ENCODE measurements around the gene ETS2. TPM values are rescaled to one million over a fixed set of nuclear protein-coding genes. Genes with fewer than 3 reads are reported as not detected.

Gene ETS2
- total RNA-seq, 2 donors from 2014 or later = 20.5 to 41.9 TPM

DNA sequence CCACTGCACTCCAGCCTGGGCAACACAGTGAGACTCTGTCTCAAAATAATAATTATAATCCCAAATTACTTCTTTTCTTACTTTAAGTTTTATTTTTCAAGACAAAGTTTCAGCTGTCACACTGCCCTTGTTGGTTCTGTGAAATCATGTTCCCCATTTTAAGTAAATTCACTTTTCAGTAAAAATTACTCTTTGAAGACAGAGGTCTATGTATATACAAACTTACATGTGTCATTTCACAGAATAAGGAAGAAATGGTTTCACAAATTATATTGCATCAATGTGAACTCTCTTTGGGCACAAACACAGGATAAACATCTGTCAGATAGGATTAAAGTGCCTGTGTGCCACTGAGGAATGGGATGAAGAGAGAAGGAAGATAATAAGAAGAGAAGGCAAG, 33.1 kb upstream of the ETS2 start:
- peak overlapping the region; percentile 55 for H3K27ac Mint-ChIP-seq
- H3K36me3 Mint-ChIP-seq (ENCODE audit: low read depth) = no peaks in the 10 kb centered on the region
- ATAC-seq (replicated peaks) = no peak
- peaks cover 10% of the 10 kb centered on the region for H3K27me3 Mint-ChIP-seq
- H3K4me1 Mint-ChIP-seq = peaks cover 38% of the 10 kb centered on the region
- H3K4me3 Mint-ChIP-seq = peak overlapping the region; percentile 43
- H3K9me3 Mint-ChIP-seq = no peaks in the 10 kb centered on the region

- Mint-ChIP-seq H3K27me3 (peaks cover 10% of the 10 kb centered on the region), H3K4me3 (peak overlapping the region; percentile 43), H3K36me3 (ENCODE audit: low read depth) (no peaks in the 10 kb centered on the region), H3K9me3 (peaks cover 1% of the 10 kb centered on the region), H3K4me1 (peaks cover 37% of the 10 kb centered on the region), H3K27ac (peak overlapping the region; percentile 55)
- ATAC-seq (replicated peaks) = peak; percentile 70
Measured at GRCh38 chr21:38773099-38774061, 32.3 kb upstream of the ETS2 start.

DNA sequence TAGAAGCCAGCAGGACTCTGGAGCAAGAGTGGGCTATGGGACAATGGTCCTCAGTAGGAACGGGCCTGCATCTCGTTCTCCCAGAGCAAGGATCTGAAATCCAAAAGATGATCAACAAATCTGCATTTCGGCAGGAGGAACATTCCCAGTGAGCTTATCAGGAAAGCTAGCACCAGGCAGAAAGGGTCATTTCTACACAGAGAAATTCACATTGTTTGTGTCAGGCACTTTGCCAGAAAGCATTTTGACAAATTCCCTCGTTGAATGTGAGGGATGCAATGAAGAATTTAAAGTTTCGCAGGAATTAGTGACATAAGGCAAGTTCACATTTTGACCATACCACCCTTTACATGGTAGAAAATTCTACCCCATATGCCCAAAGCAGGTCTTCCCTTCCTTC, 31.6 kb upstream of the ETS2 start:
- no peaks in the 10 kb centered on the region for H3K36me3 Mint-ChIP-seq (ENCODE audit: low read depth)
- no peak overlapping the region for H3K27ac Mint-ChIP-seq
- peaks cover 29% of the 10 kb centered on the region for H3K4me1 Mint-ChIP-seq
- peaks cover 9% of the 10 kb centered on the region for H3K9me3 Mint-ChIP-seq
- peaks cover 10% of the 10 kb centered on the region for H3K27me3 Mint-ChIP-seq
- no peak overlapping the region for H3K4me3 Mint-ChIP-seq
- ATAC-seq (replicated peaks) = no peak

- Mint-ChIP-seq H3K4me3 (no peak overlapping the region), H3K36me3 (ENCODE audit: low read depth) (no peaks in the 10 kb centered on the region), H3K4me1 (peaks cover 23% of the 10 kb centered on the region), H3K27ac (no peak overlapping the region), H3K27me3 (peaks cover 10% of the 10 kb centered on the region), H3K9me3 (peaks cover 10% of the 10 kb centered on the region)
- ATAC-seq (replicated peaks) = no peak
Measured at GRCh38 chr21:38774586-38775285, 31.0 kb upstream of the ETS2 start.

GRCh38 chr21:38775733-38776132, 30.0 kb upstream of the ETS2 start:
- H3K9me3 Mint-ChIP-seq = peaks cover 10% of the 10 kb centered on the region
- H3K27ac Mint-ChIP-seq = no peak overlapping the region
- peaks cover 23% of the 10 kb centered on the region for H3K4me1 Mint-ChIP-seq
- H3K4me3 Mint-ChIP-seq = no peak overlapping the region
- no peaks in the 10 kb centered on the region for H3K36me3 Mint-ChIP-seq (ENCODE audit: low read depth)
- no peak for ATAC-seq (replicated peaks)
- peaks cover 10% of the 10 kb centered on the region for H3K27me3 Mint-ChIP-seq

GRCh38 chr21:38777015-38777414, 28.7 kb upstream of the ETS2 start:
- peak overlapping the region; percentile 32 for H3K27ac Mint-ChIP-seq
- peak; percentile 20 for ATAC-seq (replicated peaks)
- peaks cover 33% of the 10 kb centered on the region for H3K4me1 Mint-ChIP-seq

GRCh38 chr21:38777531-38777930, 28.2 kb upstream of the ETS2 start:
- peaks cover 18% of the 10 kb centered on the region for H3K9me3 Mint-ChIP-seq
- peak overlapping the region; percentile 51 for H3K4me3 Mint-ChIP-seq
- ATAC-seq (replicated peaks) = peak; percentile 26
- peaks cover 33% of the 10 kb centered on the region for H3K4me1 Mint-ChIP-seq
- H3K27me3 Mint-ChIP-seq = peaks cover 16% of the 10 kb centered on the region
- no peaks in the 10 kb centered on the region for H3K36me3 Mint-ChIP-seq (ENCODE audit: low read depth)
- H3K27ac Mint-ChIP-seq = peak overlapping the region; percentile 32

More at GRCh38 chr21:38777015-38777414, 28.7 kb upstream of the ETS2 start:
- H3K4me3 Mint-ChIP-seq = peak overlapping the region; percentile 51
- peaks cover 13% of the 10 kb centered on the region for H3K27me3 Mint-ChIP-seq
- peaks cover 15% of the 10 kb centered on the region for H3K9me3 Mint-ChIP-seq
- no peaks in the 10 kb centered on the region for H3K36me3 Mint-ChIP-seq (ENCODE audit: low read depth)

DNA sequence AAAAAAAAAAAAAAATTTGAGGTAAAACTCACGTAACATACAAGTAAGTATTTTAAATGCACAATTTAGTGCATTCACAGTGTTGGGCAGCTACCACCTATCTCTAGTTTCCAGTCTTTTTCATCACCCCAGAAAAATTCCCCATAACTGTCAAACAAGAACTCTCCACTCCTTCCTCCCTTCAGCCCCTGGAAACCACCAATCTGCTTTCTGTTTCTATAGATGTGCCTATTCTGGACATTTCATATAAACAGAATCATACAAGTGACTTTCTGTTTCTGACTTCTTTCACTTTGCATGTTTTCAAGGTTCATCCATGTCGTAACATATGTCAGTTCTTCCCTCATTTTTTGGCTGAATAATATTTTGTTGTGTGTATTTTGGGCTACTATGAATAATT, 24.9 kb upstream of the ETS2 start:
- Mint-ChIP-seq H3K27me3 (peaks cover 16% of the 10 kb centered on the region), H3K27ac (no peak overlapping the region), H3K9me3 (peaks cover 22% of the 10 kb centered on the region), H3K4me3 (peak overlapping the region; percentile 16), H3K4me1 (peaks cover 21% of the 10 kb centered on the region), H3K36me3 (ENCODE audit: low read depth) (no peaks in the 10 kb centered on the region)
- ATAC-seq (replicated peaks) = peak; percentile 83

DNA sequence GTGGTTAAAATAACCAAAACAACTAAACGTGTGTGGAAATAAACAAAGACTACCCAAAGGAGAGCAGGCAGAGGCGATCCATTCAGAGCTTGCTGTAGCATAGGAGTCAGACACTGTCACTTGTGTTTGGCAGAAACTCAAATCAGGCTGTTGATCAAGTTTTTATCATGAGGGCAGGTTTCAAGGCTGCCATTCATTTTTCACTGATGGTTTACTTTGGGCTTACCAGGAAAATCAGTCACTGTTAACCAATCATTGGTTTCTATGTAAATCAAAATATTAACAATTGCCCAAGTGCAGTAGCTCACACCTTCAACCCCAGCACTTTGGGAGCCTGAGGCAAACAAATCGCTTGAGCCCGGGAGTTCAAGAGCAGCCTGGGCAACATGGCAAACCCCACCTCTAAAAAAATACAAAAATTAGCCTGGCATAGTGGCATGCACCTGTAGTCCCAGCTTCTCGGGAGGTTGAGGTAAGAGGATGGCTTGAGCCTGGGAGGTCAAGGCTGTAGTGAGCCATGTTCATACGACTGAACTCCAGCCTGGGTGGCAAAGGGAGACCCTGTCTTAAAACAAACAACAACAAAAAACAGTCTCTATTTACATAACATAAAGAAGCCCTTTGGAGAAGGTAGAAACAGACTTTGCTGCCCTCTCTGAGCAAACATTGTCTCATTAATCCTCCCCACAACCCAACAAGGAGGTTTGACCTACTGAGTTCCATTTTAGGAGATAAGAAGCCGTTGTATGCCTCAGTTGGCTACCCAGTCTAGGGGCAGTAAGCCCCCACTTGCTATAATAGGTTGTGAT, 21.1 kb upstream of the ETS2 start:
- no peak for ATAC-seq (replicated peaks)
- Mint-ChIP-seq H3K36me3 (ENCODE audit: low read depth) (no peaks in the 10 kb centered on the region), H3K27ac (no peak overlapping the region), H3K9me3 (peaks cover 12% of the 10 kb centered on the region), H3K27me3 (peaks cover 8% of the 10 kb centered on the region), H3K4me3 (no peak overlapping the region), H3K4me1 (peaks cover 15% of the 10 kb centered on the region)

DNA sequence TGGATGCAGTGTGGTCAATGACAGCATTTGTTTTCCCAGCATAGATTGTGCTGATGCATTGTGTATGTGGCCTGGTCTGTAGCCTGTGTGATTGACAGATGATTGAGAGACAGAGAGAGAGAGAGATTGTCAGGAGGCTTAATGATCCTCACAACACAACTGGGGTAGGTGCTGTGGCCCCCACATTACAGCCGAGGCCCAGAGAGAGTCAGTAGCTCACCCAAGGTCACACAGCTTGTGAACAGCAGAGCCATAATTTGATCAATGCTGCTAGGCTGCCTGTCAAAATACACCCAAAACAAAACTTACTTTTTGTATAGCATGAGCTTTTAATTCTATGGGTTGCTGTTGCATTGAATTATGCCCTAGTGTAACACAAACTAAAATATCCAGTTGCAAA, 20.2 kb upstream of the ETS2 start:
- Mint-ChIP-seq H3K4me3 (no peak overlapping the region), H3K27me3 (peaks cover 8% of the 10 kb centered on the region), H3K36me3 (ENCODE audit: low read depth) (no peaks in the 10 kb centered on the region), H3K4me1 (peaks cover 15% of the 10 kb centered on the region), H3K9me3 (peaks cover 12% of the 10 kb centered on the region), H3K27ac (no peak overlapping the region)
- ATAC-seq (replicated peaks) = no peak

DNA sequence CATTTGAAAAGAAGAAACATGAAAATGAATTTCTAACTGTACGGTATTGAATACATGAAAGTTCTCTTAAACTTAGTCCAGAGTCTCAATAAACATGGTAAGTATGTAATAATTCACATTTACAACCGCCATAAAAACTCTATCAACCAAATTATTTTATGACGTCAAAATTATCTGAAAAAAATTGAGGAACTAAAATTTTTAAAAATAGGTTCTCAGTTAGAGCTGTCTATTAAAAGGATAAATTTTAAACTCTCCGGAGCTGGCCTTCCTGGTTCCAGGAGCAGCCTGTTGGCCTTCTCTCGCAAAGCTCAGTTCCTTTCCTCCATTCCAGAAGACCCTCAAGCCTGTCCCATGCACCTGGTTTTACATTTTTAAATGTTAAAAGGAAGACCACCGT, 18.7 kb upstream of the ETS2 start:
- Mint-ChIP-seq H3K36me3 (ENCODE audit: low read depth) (no peaks in the 10 kb centered on the region), H3K4me3 (no peak overlapping the region), H3K9me3 (peaks cover 6% of the 10 kb centered on the region), H3K27ac (no peak overlapping the region), H3K27me3 (peaks cover 3% of the 10 kb centered on the region), H3K4me1 (peaks cover 5% of the 10 kb centered on the region)
- ATAC-seq (replicated peaks) = no peak

DNA sequence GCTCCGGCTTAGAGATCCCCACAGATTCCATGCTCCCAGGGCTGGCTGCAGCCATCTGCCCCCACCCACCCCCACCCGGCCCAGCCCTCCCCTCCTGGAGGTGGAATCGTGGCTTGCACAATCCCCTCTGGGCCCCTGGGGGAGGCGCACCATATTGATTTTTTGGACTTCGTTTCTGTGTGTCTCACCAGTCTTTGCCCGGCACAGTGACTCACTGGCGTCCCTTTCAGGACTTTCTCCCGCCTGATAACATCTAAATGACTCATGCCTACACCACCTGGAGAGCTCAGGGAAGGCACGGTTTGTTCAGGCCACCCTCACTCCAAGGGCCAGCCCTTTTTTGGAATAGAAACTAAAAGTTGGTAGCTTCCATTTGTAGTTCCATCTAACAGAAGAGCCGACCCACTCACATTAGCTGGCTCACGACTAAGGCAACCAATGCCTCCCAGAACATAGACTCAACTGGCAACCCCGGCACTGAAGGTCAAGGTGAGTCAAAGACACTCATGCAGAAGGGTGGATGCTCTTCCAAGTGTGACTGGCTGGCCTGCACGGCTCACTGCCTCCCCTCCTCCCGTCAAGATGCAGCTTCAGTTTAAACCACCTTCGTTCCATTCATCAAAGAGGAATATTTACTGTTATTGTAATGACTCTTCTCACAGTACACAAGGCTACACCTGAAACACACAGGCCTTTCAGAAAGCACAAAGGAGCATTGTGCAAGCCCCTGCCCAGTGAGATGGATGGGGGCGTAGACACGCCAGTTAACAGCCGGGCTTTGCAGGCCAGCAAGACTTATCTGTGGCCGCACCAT, 18.1 kb upstream of the ETS2 start:
- H3K4me1 Mint-ChIP-seq = peaks cover 5% of the 10 kb centered on the region
- H3K27me3 Mint-ChIP-seq = no peaks in the 10 kb centered on the region
- no peaks in the 10 kb centered on the region for H3K36me3 Mint-ChIP-seq (ENCODE audit: low read depth)
- H3K27ac Mint-ChIP-seq = no peak overlapping the region
- no peak overlapping the region for H3K4me3 Mint-ChIP-seq
- H3K9me3 Mint-ChIP-seq = peaks cover 3% of the 10 kb centered on the region
- ATAC-seq (replicated peaks) = peak; percentile 89

- H3K9me3 Mint-ChIP-seq = peaks cover 3% of the 10 kb centered on the region
- no peak for ATAC-seq (replicated peaks)
- H3K4me1 Mint-ChIP-seq = peaks cover 5% of the 10 kb centered on the region
Measured at GRCh38 chr21:38788275-38788905, 17.3 kb upstream of the ETS2 start.

More at GRCh38 chr21:38788275-38788905, 17.3 kb upstream of the ETS2 start:
- no peaks in the 10 kb centered on the region for H3K36me3 Mint-ChIP-seq (ENCODE audit: low read depth)
- no peaks in the 10 kb centered on the region for H3K27me3 Mint-ChIP-seq
- no peak overlapping the region for H3K27ac Mint-ChIP-seq
- H3K4me3 Mint-ChIP-seq = no peak overlapping the region

All from activated T-helper 17 cell treated with anti-CD3 and anti-CD28 coated beads, Interleukin-2, amount 50 U/mL, for 72 hours (primary cell).